GM12878 (cell line): ENCODE results near the gene OR51F1. TPM values are rescaled to one million over a fixed set of nuclear protein-coding genes. Genes with fewer than 3 reads are reported as not detected.

Source experiments
- ATAC-seq: fragments of 200-7000 bp; cut with Tn5 transposase; 3 replicates; pipeline ENCODE4 v1.9.1; 2020; ENCODE audit warnings: mild to moderate bottlenecking, moderate library complexity
- BruUV-seq: library from RNA; stranded (reverse); fragments of 400-500 nt; replicated peaks from 2 replicates; lab custom pipeline; 2021; lab: Mats Ljungman, UMichigan
- CTCF ChIA-PET: fragments of 300-600 bp; sonication (Branson Sonifier 250); formaldehyde crosslinking; extraction: SDS; loops from one replicate; lab custom pipeline; 2021; ENCODE audit warnings: inconsistent platforms; lab: Yijun Ruan, JAX
- POLR2A ChIA-PET: fragments of 350-600 bp; formaldehyde crosslinking; extraction: SDS; loops from one replicate; lab custom pipeline; 2021; ENCODE audit warnings: inconsistent platforms; lab: Charles Lee
- RAD21 ChIA-PET: fragments of 300-600 bp; sonication (Branson Sonifier 250); formaldehyde crosslinking; loops from one replicate; lab custom pipeline; 2023; ENCODE audit warnings: antibody characterized with exemption; ENCODE audit not compliant: unreplicated experiment; lab: Charles Lee
- SMC1A ChIA-PET: fragments of 300-600 bp; sonication (Branson Sonifier 250); formaldehyde crosslinking; loops from one replicate; lab custom pipeline; 2023; ENCODE audit not compliant: unreplicated experiment, uncharacterized antibody; lab: Charles Lee
- DNase-seq: peaks from one replicate; pipeline ENCODE4 v3.0.0-alpha.2; 2011; ENCODE audit warnings: low read depth, low spot score
- FAIRE-seq: peaks from 3 replicates; lab custom pipeline; 2011; peaks lifted over from hg19 to GRCh38; lab: Jason Lieb, UNC
- H2AFZ ChIP-seq: 2 replicates; pipeline ENCODE4 v1.6.0; 2011; ENCODE audit warnings: low read depth, low read length, control low read depth; ENCODE audit not compliant: control insufficient read depth
- H3K27ac ChIP-seq: 2 replicates; pipeline ENCODE4 v1.5.1; 2011; ENCODE audit warnings: control low read depth; ENCODE audit not compliant: control insufficient read depth, insufficient read depth
- H3K27me3 ChIP-seq, 2 experiments: replicated peaks in 1 of 2; 2 replicates each; pipeline versions ENCODE4 v1.6.0 to v1.6.1; 2011; ENCODE audit warnings: low read length in 1 of 2; ENCODE audit not compliant: control insufficient read depth in 2 of 2, insufficient read depth in 2 of 2
- H3K36me3 ChIP-seq, 2 experiments: 2 replicates each; pipeline ENCODE4 v1.5.1; 2011; ENCODE audit warnings: low read length in 1 of 2; ENCODE audit not compliant: control insufficient read depth in 2 of 2, insufficient read depth in 2 of 2
- H3K4me1 ChIP-seq: 2 replicates; pipeline ENCODE4 v1.6.1; 2011; ENCODE audit warnings: mild to moderate bottlenecking, low read length, moderate library complexity, mixed read lengths; ENCODE audit not compliant: control insufficient read depth, insufficient read depth
- H3K4me2 ChIP-seq: 2 replicates; pipeline ENCODE4 v1.6.0; 2011; ENCODE audit warnings: control low read depth; ENCODE audit not compliant: control insufficient read depth, insufficient read depth
- H3K4me3 ChIP-seq: fragments of 200-600 bp; sonication (generic); 2 replicates; pipeline ENCODE4 v1.5.1; 2016
- H3K79me2 ChIP-seq: 2 replicates; pipeline ENCODE4 v1.6.0; 2011; ENCODE audit warnings: low read length; ENCODE audit not compliant: control insufficient read depth, insufficient read depth
- H3K9ac ChIP-seq: 2 replicates; pipeline ENCODE4 v1.8.0; 2011; ENCODE audit warnings: low read length, control low read depth, mixed read lengths; ENCODE audit not compliant: control insufficient read depth, insufficient read depth
- H3K9me3 ChIP-seq: replicated peaks from 3 replicates; pipeline ENCODE4 v1.5.1; 2011; ENCODE audit warnings: mild to moderate bottlenecking, low read length; ENCODE audit not compliant: control insufficient read depth, insufficient read depth
- H4K20me1 ChIP-seq: 2 replicates; pipeline ENCODE4 v1.6.0; 2011; ENCODE audit not compliant: control insufficient read depth, insufficient read depth
- JUND ChIP-seq: IDR thresholded peaks from 2 replicates; pipeline ENCODE4 v1.6.1; 2012; ENCODE audit warnings: low read depth, mild to moderate bottlenecking, low read length, improper control_type of control experiment, moderate library complexity
- RUNX3 ChIP-seq: IDR thresholded peaks from 2 replicates; pipeline ENCODE4 v1.6.1; 2012; ENCODE audit warnings: low read length, inconsistent platforms
- SIX5 ChIP-seq: IDR thresholded peaks from 2 replicates; pipeline ENCODE4 v1.6.1; 2011; ENCODE audit warnings: mild to moderate bottlenecking, low read depth, low read length, moderate library complexity; ENCODE audit not compliant: severe bottlenecking
- TARDBP ChIP-seq: IDR thresholded peaks from 2 replicates; pipeline ENCODE4 v1.6.1; 2016; ENCODE audit warnings: borderline replicate concordance
- TCF12 ChIP-seq: IDR thresholded peaks from 2 replicates; pipeline ENCODE4 v1.6.1; 2011; ENCODE audit warnings: low read depth, mild to moderate bottlenecking, low read length
- ZNF24 ChIP-seq: fragments of 450-650 bp; IDR thresholded peaks from 2 replicates; pipeline ENCODE4 v1.6.1; 2017; ENCODE audit warnings: antibody characterized with exemption, mild to moderate bottlenecking
- ZZZ3 ChIP-seq: IDR thresholded peaks from 2 replicates; pipeline ENCODE4 v1.6.1; 2011; ENCODE audit warnings: low read depth; ENCODE audit not compliant: control insufficient read depth, insufficient read length
- WGBS: methylation state at CpG from one replicate; pipeline ENCODE4 v1.1.6; 2016; ENCODE audit warnings: low lambda C conversion rate; ENCODE audit not compliant: insufficient replicate concordance, insufficient coverage; ENCODE audit errors: missing lambda C conversion rate; 5-methylcytosine and 5-hydroxymethylcytosine counted together
- in situ Hi-C: fragments of 300-500 bp; cut with MboI; formaldehyde crosslinking; loops from 9 replicates; pipeline ENCODE4 v1.14.3; 2018; ENCODE audit warnings: mixed read lengths
- intact Hi-C: fragments of 100-400 bp; cut with micrococcal nuclease; formaldehyde crosslinking; loops from one replicate; pipeline ENCODE4 v1.14.2; 2022; ENCODE audit not compliant: unreplicated experiment
- polyA plus RNA-seq, 11 experiments: library from polyadenylated mRNA; depleted of rRNA in 4 of 11; unstranded in 6 of 11; stranded (reverse) in 5 of 11; fragments of >200 nt; fragmentation: Nextera tagmentation in 4 of 11; fragmentation: Illumina TruSeq in 1 of 11; extraction: Ambion mirVana in 4 of 11; extraction: Trizol in 1 of 11; gene quantifications; 1 replicate in 1 of 11; 2 replicates in 10 of 11; pipeline versions ENCODE4 v1.2.1 to v1.2.3, GENCODE V29; 2011 to 2016; ENCODE audit warnings: inconsistent platforms in 2 of 11, missing spikeins in 2 of 11, low read depth in 1 of 11
- total RNA-seq, 4 experiments: library from RNA; depleted of rRNA in 3 of 4; stranded (reverse); fragments of >200 nt in 3 of 4; fragmentation: Illumina TruSeq in 1 of 4; extraction: Trizol in 1 of 4; gene quantifications; 2 replicates each; pipeline versions ENCODE4 v1.2.1 to v1.2.3, GENCODE V29; 2013 to 2021
- TF ChIP-seq, protein P1 (sequence below): fragments of 450-650 bp; IDR thresholded peaks from 2 replicates; pipeline ENCODE4 v1.6.1; 2016; ENCODE audit warnings: mild to moderate bottlenecking
- TF ChIP-seq, protein P2 (sequence below): fragments of 450-650 bp; IDR thresholded peaks from 2 replicates; pipeline ENCODE4 v1.6.1; 2017; ENCODE audit warnings: mild to moderate bottlenecking, moderate library complexity
- TF ChIP-seq, protein P3 (sequence below): fragments of 450-650 bp; IDR thresholded peaks from 2 replicates; pipeline ENCODE4 v1.6.1; 2017; ENCODE audit warnings: mild to moderate bottlenecking, moderate library complexity
- TF ChIP-seq, protein P4 (sequence below): fragments of 450-650 bp; IDR thresholded peaks from 2 replicates; pipeline ENCODE4 v1.6.1; 2017; ENCODE audit warnings: mild to moderate bottlenecking
- TF ChIP-seq, protein P5 (sequence below): IDR thresholded peaks from 2 replicates; pipeline ENCODE4 v1.6.1; 2011; ENCODE audit warnings: mild to moderate bottlenecking, low read depth, low read length, moderate library complexity; ENCODE audit not compliant: insufficient replicate concordance

The OR51F1 gene
- total and polyA plus RNA-seq, 10 of the 15 experiments (the other 5 are each of a cell fraction or from before 2014, with no cell fraction given) = not detected

DNA sequence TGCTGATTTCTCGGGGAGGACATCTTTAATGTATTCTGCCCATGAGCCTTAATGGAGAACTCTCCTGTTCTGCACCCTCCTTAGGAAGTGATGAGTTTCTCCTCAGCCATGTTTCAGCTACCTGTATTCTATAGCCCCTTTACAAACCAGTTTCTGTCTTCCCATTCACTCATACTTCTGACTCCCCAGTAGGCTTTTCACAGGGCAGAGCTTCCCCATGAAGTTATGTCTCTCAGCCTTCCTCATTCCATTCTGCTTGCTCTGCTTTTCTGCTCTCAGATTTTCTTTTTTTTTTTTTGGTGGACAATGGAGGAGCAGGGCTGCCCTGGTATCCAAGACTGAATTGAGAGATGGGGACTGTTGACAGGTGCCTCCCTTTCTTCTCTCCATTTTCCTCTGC, 38.7 kb upstream of the OR51F1 start:
- in situ Hi-C loops = no loop called here
- DNase-seq (no peak), FAIRE-seq (no peak), ATAC-seq (no peak)
- intact Hi-C loops = no loop called here
- no peaks in the 10 kb centered on the region for H3K36me3 ChIP-seq
- no peaks in the 10 kb centered on the region for H4K20me1 ChIP-seq
- no peak overlapping the region for H3K9ac ChIP-seq
- no peak overlapping the region for H3K27ac ChIP-seq
- H3K4me1 ChIP-seq = no peaks in the 10 kb centered on the region
- SMC1A ChIA-PET = no interaction called here
- no peak overlapping the region for H2AFZ ChIP-seq
- H3K27me3 ChIP-seq = no peaks in the 10 kb centered on the region
- H3K79me2 ChIP-seq = no peaks in the 10 kb centered on the region
- BruUV-seq = no TSS peak
- POLR2A ChIA-PET = no interaction called here
- RAD21 ChIA-PET = no interaction called here
- CTCF ChIA-PET = no interaction called here
- no peak overlapping the region for H3K4me3 ChIP-seq
- H3K9me3 ChIP-seq = no peaks in the 10 kb centered on the region
- no peak overlapping the region for H3K4me2 ChIP-seq
- WGBS = 0% methylated on average over 1 of the region's 1 CpG
- TF ChIP-seq JUND (no peak), RUNX3 (no peak), TCF12 (no peak), SIX5 (no peak), TARDBP (no peak), ZNF24 (no peak), ZZZ3 (no peak)
- TF ChIP-seq, protein P1, sequence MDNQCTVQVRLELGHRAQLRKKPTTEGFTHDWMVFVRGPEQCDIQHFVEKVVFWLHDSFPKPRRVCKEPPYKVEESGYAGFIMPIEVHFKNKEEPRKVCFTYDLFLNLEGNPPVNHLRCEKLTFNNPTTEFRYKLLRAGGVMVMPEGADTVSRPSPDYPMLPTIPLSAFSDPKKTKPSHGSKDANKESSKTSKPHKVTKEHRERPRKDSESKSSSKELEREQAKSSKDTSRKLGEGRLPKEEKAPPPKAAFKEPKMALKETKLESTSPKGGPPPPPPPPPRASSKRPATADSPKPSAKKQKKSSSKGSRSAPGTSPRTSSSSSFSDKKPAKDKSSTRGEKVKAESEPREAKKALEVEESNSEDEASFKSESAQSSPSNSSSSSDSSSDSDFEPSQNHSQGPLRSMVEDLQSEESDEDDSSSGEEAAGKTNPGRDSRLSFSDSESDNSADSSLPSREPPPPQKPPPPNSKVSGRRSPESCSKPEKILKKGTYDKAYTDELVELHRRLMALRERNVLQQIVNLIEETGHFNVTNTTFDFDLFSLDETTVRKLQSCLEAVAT = no peak
- TF ChIP-seq, protein P2, sequence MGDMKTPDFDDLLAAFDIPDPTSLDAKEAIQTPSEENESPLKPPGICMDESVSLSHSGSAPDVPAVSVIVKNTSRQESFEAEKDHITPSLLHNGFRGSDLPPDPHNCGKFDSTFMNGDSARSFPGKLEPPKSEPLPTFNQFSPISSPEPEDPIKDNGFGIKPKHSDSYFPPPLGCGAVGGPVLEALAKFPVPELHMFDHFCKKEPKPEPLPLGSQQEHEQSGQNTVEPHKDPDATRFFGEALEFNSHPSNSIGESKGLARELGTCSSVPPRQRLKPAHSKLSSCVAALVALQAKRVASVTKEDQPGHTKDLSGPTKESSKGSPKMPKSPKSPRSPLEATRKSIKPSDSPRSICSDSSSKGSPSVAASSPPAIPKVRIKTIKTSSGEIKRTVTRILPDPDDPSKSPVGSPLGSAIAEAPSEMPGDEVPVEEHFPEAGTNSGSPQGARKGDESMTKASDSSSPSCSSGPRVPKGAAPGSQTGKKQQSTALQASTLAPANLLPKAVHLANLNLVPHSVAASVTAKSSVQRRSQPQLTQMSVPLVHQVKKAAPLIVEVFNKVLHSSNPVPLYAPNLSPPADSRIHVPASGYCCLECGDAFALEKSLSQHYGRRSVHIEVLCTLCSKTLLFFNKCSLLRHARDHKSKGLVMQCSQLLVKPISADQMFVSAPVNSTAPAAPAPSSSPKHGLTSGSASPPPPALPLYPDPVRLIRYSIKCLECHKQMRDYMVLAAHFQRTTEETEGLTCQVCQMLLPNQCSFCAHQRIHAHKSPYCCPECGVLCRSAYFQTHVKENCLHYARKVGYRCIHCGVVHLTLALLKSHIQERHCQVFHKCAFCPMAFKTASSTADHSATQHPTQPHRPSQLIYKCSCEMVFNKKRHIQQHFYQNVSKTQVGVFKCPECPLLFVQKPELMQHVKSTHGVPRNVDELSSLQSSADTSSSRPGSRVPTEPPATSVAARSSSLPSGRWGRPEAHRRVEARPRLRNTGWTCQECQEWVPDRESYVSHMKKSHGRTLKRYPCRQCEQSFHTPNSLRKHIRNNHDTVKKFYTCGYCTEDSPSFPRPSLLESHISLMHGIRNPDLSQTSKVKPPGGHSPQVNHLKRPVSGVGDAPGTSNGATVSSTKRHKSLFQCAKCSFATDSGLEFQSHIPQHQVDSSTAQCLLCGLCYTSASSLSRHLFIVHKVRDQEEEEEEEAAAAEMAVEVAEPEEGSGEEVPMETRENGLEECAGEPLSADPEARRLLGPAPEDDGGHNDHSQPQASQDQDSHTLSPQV = no peak
- TF ChIP-seq, protein P3, sequence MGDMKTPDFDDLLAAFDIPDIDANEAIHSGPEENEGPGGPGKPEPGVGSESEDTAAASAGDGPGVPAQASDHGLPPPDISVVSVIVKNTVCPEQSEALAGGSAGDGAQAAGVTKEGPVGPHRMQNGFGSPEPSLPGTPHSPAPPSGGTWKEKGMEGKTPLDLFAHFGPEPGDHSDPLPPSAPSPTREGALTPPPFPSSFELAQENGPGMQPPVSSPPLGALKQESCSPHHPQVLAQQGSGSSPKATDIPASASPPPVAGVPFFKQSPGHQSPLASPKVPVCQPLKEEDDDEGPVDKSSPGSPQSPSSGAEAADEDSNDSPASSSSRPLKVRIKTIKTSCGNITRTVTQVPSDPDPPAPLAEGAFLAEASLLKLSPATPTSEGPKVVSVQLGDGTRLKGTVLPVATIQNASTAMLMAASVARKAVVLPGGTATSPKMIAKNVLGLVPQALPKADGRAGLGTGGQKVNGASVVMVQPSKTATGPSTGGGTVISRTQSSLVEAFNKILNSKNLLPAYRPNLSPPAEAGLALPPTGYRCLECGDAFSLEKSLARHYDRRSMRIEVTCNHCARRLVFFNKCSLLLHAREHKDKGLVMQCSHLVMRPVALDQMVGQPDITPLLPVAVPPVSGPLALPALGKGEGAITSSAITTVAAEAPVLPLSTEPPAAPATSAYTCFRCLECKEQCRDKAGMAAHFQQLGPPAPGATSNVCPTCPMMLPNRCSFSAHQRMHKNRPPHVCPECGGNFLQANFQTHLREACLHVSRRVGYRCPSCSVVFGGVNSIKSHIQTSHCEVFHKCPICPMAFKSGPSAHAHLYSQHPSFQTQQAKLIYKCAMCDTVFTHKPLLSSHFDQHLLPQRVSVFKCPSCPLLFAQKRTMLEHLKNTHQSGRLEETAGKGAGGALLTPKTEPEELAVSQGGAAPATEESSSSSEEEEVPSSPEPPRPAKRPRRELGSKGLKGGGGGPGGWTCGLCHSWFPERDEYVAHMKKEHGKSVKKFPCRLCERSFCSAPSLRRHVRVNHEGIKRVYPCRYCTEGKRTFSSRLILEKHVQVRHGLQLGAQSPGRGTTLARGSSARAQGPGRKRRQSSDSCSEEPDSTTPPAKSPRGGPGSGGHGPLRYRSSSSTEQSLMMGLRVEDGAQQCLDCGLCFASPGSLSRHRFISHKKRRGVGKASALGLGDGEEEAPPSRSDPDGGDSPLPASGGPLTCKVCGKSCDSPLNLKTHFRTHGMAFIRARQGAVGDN = no peak
- TF ChIP-seq, protein P4, sequence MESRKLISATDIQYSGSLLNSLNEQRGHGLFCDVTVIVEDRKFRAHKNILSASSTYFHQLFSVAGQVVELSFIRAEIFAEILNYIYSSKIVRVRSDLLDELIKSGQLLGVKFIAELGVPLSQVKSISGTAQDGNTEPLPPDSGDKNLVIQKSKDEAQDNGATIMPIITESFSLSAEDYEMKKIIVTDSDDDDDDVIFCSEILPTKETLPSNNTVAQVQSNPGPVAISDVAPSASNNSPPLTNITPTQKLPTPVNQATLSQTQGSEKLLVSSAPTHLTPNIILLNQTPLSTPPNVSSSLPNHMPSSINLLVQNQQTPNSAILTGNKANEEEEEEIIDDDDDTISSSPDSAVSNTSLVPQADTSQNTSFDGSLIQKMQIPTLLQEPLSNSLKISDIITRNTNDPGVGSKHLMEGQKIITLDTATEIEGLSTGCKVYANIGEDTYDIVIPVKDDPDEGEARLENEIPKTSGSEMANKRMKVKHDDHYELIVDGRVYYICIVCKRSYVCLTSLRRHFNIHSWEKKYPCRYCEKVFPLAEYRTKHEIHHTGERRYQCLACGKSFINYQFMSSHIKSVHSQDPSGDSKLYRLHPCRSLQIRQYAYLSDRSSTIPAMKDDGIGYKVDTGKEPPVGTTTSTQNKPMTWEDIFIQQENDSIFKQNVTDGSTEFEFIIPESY = no peak
- TF ChIP-seq, protein P5, sequence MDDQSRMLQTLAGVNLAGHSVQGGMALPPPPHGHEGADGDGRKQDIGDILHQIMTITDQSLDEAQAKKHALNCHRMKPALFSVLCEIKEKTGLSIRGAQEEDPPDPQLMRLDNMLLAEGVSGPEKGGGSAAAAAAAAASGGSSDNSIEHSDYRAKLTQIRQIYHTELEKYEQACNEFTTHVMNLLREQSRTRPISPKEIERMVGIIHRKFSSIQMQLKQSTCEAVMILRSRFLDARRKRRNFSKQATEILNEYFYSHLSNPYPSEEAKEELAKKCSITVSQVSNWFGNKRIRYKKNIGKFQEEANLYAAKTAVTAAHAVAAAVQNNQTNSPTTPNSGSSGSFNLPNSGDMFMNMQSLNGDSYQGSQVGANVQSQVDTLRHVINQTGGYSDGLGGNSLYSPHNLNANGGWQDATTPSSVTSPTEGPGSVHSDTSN = no peak
